Stimulated activated CD4-positive, alpha-beta T cell treated with anti-CD3 and anti-CD28 coated beads, Interleukin-12 subunit alpha, Interleukin-12 subunit beta, amount 100 ng/mL, for 24 hours (primary cell): ENCODE data around the gene VEGFB.

Source experiments
- DNase-seq, 2 experiments: peaks; one replicate each; pipeline ENCODE4 v3.0.0-alpha.2; 2020; ENCODE audit warnings: low read depth in 2 of 2

The VEGFB gene

DNA sequence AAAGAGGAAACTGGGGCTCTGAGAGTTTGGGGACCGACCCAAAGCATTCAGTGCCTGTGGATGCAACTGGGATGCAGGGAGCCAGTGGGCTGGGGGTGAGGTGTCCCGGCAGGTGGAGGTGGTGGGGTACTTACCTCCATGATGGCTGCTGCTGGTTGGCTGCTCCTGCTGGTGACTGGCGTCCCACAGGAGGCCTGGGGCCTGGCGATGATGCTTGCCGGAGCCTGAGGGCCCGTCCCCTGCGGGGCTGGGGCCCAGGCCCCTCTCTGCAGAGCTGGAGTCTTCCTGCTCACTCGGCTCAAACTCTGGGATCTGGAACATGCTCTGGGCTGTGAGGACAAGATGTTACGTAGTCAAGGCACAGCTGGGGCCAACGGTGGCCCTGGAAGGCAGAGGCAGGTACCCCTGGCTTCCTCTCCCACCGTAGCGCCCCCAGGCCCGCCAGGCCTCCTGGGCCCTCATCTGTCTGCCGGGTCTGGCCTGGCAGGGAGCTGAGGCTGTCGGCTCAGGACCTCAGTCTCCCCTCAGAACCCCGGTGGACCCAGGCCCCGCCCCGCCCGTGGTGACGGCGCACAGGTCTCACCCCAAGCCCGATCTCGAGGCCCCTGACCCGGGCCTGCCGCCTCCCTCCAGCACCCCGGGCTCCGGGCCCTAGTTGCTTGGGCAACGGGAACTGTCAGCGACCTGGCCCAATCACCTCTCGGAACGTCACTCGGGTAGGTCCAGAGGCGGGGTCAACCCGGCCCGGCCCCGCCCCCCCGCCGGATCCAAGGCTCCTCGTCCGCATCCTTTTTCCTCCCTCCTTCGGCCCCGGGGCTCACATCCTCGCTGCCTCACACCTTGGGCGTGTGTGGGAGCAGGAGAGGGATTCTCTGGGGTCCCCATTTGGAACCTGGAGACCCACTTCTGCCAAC is 49.9 kb downstream of the VEGFB start, which contains the start of gene BAD:
Gene BAD (minus strand): TSS at position 618 of the 914 bp plus-strand sequence. CDS start 297 bp downstream, at position 321.
- DNase-seq = peak; percentile 87 to 93

DNA sequence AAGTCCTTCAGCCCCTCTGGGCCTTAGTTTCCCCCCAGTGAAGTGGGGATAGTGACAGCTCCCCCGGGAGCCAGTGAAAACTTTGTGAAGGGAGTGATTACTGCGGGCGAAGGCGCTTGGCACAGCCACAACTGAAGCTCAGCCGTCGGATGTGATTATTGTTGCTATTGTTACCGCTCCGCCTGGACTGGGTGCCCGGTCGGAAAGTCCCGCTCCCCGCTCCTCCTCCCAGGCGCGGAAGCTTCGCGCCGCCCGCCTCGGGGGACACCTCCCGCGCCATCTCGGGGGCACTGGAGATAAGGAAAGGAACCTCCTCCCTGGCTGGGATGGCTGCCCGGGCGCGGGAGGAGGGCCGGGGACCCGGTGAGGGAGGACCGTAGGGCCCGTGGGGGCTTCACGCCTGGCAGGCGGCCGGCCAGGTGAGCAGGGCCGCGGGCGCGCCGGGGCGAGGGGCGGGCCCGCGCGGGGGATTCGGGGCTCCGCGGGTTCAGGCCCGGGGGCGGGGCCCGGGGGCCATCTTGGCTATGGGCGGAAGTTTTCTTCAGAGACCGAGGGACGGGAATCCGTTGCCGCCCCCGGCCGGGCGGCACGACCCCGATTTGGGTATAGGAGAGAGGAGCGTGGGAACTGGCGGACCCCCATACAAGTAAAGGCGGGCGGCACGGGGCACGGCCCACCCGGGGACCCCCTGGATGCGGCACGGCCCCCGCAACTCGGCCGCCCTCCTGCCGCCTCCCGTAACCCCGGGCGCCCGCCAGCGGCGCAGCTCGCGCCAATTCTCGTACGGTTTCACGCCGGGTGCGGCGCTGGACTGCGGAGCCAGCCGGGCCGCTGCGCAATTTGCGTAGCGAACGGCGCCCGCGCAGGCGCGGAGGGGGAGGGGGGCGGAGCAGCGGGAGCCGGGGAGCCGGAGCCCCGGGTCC is 50.8 kb downstream of the VEGFB start, which contains the start of gene GPR137:
Gene GPR137 (plus strand): TSS at position 887 of the 923 bp plus-strand sequence. CDS start 677 bp downstream, outside the sequence.
- DNase-seq = peak; percentile 85

DNA sequence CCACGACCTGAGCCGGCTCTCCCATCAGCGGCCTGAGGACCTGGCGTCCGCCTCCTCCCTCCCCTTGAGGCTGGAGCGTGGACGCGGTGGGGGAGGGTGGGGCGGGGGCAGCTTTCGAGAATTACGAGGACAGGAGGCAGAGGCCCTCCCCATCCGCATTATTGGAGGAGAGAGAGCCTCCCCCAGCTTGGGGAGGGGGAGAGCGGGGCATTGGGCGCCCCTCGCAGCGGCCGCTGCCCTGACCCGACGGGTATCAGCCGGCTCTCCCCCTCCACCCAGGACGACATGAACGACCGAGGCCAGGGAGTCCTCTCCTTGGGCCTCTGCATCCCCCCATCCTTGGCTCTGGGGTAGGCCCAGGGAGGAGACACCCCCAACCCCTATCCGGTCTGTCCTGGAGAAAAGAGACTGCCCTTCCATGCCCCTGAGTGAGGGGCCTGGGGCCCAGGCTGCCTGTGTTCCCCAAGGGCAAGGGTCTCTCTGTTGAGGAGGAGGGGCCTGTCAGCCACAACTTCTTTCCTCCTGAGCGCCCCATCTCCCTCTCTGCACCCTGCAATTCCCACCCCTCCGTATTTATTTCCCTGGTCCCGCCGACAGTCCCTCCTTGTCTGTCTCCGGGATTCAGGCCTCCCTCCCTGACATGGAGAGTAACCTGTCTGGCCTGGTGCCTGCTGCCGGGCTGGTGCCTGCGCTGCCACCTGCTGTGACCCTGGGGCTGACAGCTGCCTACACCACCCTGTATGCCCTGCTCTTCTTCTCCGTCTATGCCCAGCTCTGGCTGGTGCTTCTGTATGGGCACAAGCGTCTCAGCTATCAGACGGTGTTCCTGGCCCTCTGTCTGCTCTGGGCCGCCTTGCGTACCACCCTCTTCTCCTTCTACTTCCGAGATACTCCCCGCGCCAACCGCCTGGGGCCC is 51.8 kb downstream of the VEGFB start:
- no peak for DNase-seq

DNA sequence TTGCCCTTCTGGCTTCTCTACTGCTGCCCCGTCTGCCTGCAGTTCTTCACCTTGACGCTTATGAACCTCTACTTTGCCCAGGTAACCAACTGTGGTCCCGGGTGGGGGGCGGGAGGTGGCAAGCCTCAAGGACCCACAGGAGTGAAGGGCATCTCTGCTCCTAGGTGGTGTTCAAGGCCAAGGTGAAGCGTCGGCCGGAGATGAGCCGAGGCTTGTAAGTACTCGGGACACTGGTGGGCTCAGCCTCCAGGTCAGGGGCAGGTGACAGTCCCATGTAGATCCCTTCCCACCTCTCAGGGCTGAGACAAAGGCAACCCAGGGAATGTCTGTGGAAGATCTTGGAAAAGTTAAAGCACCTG is 52.4 kb downstream of the VEGFB start:
- no peak for DNase-seq

DNA sequence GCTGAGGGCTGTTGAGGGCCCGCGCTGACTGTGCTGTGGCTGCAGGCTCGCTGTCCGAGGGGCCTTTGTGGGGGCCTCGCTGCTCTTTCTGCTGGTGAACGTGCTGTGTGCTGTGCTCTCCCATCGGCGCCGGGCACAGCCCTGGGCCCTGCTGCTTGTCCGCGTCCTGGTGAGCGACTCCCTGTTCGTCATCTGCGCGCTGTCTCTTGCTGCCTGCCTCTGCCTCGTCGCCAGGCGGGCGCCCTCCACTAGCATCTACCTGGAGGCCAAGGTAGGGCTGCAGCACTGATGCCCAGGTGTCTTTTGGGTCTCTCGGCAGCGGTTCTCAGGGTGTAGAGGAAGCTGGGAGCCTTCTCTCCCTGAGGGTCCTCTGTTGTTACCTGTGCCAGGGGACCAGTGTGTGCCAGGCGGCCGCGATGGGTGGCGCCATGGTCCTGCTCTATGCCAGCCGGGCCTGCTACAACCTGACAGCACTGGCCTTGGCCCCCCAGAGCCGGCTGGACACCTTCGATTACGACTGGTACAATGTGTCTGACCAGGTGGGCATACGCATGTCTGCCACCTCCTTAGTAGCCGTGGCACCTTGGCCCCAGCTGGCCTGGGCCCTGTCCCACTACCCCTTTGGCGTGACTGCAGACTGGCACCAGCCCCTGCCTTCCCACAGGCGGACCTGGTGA is 53.4 kb downstream of the VEGFB start:
- no peak for DNase-seq

DNA sequence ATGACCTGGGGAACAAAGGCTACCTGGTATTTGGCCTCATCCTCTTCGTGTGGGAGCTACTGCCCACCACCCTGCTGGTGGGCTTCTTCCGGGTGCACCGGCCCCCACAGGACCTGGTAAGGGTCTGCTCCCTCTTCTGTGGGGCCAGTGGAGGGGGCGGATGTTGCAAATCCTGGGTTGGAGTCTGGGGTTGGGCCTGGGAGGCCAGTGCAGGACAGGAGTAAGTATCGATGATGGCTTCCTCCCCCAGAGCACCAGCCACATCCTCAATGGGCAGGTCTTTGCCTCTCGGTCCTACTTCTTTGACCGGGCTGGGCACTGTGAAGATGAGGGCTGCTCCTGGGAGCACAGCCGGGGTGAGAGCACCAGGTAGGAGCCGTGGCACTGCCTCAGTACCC is 54.0 kb downstream of the VEGFB start:
- no peak for DNase-seq
